Body of pancreas (tissue), 4 donors: ENCODE measurements around the gene KCNK13. TPM values are rescaled to one million over a fixed set of nuclear protein-coding genes. Genes with fewer than 3 reads are reported as not detected.
"Not testable (repeated sequence)": the region's sequence is repeated elsewhere in the genome, so short reads cannot be mapped to it uniquely, and the experiment has no call there.

Experiments
- ATAC-seq: fragments of 150-250 bp; one replicate; pipeline ENCODE4 v1.9.1; 2016
- DNase-seq, 4 donors: peaks; one replicate each; pipeline ENCODE4 v3.0.0-alpha.2; 2019
- H3K27ac ChIP-seq, 4 donors: fragments of 200-600 bp; sonication (generic); 1 replicate in 3 of 4; 2 replicates in 1 of 4; pipeline versions ENCODE4 v1.5.1 to v1.6.1; 2016 to 2019; ENCODE audit warnings: mild to moderate bottlenecking in 1 of 4, mixed read lengths in 1 of 4, moderate library complexity in 1 of 4
- H3K27me3 ChIP-seq, 2 donors: fragments of 200-600 bp; sonication (generic); one replicate each; pipeline ENCODE4 v1.6.0; 2016; ENCODE audit warnings: mild to moderate bottlenecking in 1 of 2
- H3K36me3 ChIP-seq, 2 donors: fragments of 200-600 bp; sonication (generic); replicated peaks in 1 of 2; 2 replicates each; pipeline ENCODE4 v1.5.1; 2016; ENCODE audit warnings: low read depth in 2 of 2; ENCODE audit not compliant: insufficient read depth in 1 of 2
- H3K4me1 ChIP-seq: fragments of 200-600 bp; sonication (generic); one replicate; pipeline ENCODE4 v1.6.0; 2016
- H3K4me3 ChIP-seq, 2 donors: fragments of 200-600 bp; sonication (generic); 1 replicate in 1 of 2; 2 replicates in 1 of 2; pipeline ENCODE4 v1.5.1; 2016 to 2019
- H3K9me3 ChIP-seq, 3 donors: fragments of 200-600 bp; sonication (generic); 1 replicate in 2 of 3; 2 replicates in 1 of 3; pipeline ENCODE4 v1.5.1; 2016
- POLR2A ChIP-seq, 3 donors: fragments of 450-650 bp; IDR thresholded peaks; one replicate each; pipeline ENCODE4 v1.6.1; 2016; ENCODE audit warnings: antibody characterized with exemption in 3 of 3, mild to moderate bottlenecking in 2 of 3
- WGBS, 2 donors: methylation state at CpG; one replicate each; pipeline ENCODE4 v1.1.5; 2017; 5-methylcytosine and 5-hydroxymethylcytosine counted together
- intact Hi-C: fragments of 100-400 bp; cut with DNase I; formaldehyde crosslinking; loops from one replicate; pipeline ENCODE4 v1.15.1; 2023
- total RNA-seq, 2 donors: library from RNA; depleted of rRNA; stranded (reverse); fragments of >200 nt; gene quantifications; one replicate each; pipeline ENCODE4 v1.1.0, GENCODE V29; 2016
- TF ChIP-seq, protein P1 (sequence below), 7 experiments: fragments of 450-650 bp in 4 of 7; fragments of 200-600 bp in 3 of 7; sonication (generic) in 3 of 7; IDR thresholded peaks; one replicate each; pipeline ENCODE4 v1.5.1; 2016 to 2019; ENCODE audit warnings: antibody characterized with exemption in 7 of 7

Gene KCNK13
- total RNA-seq, 2 donors from 2014 or later = 0.26 TPM; not detected in 1

DNA sequence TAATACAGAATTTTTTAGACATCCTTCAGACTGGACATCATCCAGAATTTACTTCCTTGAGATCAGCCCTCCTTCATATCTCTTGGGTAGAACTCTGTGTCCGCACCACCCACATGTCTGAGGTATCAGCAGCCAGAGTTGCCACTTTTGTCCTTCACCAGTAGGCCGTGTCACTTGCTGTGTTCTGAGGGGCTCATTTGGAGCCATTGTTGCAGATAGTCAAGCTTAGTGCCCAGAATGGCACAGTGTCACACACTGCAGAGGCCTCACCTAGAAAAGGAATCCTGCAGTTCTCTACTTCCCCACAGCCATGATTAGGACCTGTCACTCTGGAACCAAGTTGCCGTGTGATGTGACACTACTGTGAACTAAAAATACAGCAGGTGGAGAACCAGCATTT is 36.9 kb upstream of the KCNK13 start:
- 93 to 97% methylated on average over 3 of the region's 3 CpGs for WGBS, 2 donors
- intact Hi-C loops = no loop called here
- TF ChIP-seq POLR2A (IDR thresholded peaks at IDR 0.05) = no peak
- TF ChIP-seq, protein P1, sequence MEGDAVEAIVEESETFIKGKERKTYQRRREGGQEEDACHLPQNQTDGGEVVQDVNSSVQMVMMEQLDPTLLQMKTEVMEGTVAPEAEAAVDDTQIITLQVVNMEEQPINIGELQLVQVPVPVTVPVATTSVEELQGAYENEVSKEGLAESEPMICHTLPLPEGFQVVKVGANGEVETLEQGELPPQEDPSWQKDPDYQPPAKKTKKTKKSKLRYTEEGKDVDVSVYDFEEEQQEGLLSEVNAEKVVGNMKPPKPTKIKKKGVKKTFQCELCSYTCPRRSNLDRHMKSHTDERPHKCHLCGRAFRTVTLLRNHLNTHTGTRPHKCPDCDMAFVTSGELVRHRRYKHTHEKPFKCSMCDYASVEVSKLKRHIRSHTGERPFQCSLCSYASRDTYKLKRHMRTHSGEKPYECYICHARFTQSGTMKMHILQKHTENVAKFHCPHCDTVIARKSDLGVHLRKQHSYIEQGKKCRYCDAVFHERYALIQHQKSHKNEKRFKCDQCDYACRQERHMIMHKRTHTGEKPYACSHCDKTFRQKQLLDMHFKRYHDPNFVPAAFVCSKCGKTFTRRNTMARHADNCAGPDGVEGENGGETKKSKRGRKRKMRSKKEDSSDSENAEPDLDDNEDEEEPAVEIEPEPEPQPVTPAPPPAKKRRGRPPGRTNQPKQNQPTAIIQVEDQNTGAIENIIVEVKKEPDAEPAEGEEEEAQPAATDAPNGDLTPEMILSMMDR (IDR thresholded peaks at IDR 0.05) = no peak
- H3K4me1 ChIP-seq = no peaks in the 10 kb centered on the region
- H3K4me3 ChIP-seq = no peak overlapping the region
- ATAC-seq = no peak
- H3K36me3 ChIP-seq = peaks cover 0 to 2% of the 10 kb centered on the region in 2 donors
- no peaks in the 10 kb centered on the region for H3K27me3 ChIP-seq
- H3K27ac ChIP-seq = no peak overlapping the region
- DNase-seq = no peak
- no peaks in the 10 kb centered on the region for H3K9me3 ChIP-seq

GRCh38 chr14:90026608-90027007 is 35.2 kb upstream of the KCNK13 start:
- 91 to 92% methylated on average over 4 of the region's 4 CpGs for WGBS, 2 donors
- not testable (repeated sequence) for H3K9me3 ChIP-seq

DNA sequence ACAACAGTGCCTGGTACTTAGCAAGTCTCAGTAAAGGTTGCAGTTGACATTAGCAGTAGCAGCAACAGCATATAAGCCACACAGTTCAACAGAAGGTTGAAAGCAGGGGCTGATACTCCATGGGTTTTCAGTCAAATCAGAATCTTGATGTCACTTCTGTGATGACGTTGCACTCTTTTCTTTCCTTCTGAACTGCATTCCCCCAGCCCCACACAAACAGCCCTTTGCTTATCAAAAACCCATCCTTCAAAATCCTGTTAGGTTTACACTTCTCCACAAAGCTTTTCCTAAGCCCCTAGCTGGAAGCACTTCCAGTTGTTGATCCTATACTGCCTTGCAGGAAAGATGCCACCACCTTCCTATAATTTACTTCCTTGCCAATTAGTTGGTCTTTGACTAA is 34.0 kb upstream of the KCNK13 start:
- Histone ChIP-seq H3K27ac (no peak overlapping the region), H3K36me3 (no peaks in the 10 kb centered on the region), H3K9me3 (no peaks in the 10 kb centered on the region), H3K27me3 (no peaks in the 10 kb centered on the region), H3K4me3 (no peak overlapping the region), H3K4me1 (no peaks in the 10 kb centered on the region)
- DNase-seq (no peak), ATAC-seq (no peak)
- intact Hi-C loops = no loop called here
- WGBS, 2 donors = 47 to 70% methylated on average over 1 of the region's 1 CpG
- TF ChIP-seq POLR2A (IDR thresholded peaks at IDR 0.05) = no peak
- TF ChIP-seq, protein P1 (IDR thresholded peaks at IDR 0.05) = no peak

More at GRCh38 chr14:90026608-90027007, 35.2 kb upstream of the KCNK13 start:
- H3K27me3 ChIP-seq, H3K4me3 ChIP-seq, H3K36me3 ChIP-seq, H3K4me1 ChIP-seq, ATAC-seq, H3K27ac ChIP-seq, intact Hi-C loops, DNase-seq: not testable (repeated sequence)

DNA sequence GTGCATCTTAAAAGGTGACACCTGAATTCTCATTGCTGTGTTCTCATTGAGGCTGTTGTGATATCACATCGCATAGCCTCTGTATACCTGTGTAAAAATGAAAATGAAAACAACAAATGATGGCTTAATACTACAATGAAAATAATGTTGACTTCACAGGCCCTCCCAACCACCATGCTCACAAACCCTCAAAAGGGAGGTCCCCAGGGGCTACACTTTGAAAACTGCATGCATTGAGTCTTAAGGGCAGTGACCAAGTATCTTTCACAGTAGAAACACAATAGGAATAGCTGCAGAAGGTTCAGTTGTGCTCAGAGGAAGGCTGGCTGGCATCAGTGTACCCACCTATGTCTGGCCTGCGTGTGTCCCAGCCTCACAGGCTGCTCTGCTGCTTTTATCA is 27.6 kb upstream of the KCNK13 start:
- no peaks in the 10 kb centered on the region for H3K9me3 ChIP-seq
- ATAC-seq = no peak
- intact Hi-C loops = no loop called here
- peaks cover 0 to 3% of the 10 kb centered on the region in 2 donors for H3K36me3 ChIP-seq
- 100% methylated on average over 2 of the region's 2 CpGs for WGBS, 2 donors
- H3K4me3 ChIP-seq = no peak overlapping the region
- H3K27me3 ChIP-seq = no peaks in the 10 kb centered on the region
- no peak for TF ChIP-seq POLR2A (IDR thresholded peaks at IDR 0.05)
- TF ChIP-seq, protein P1 (IDR thresholded peaks at IDR 0.05) = no peak
- no peak overlapping the region for H3K27ac ChIP-seq
- no peak for DNase-seq
- H3K4me1 ChIP-seq = no peaks in the 10 kb centered on the region

DNA sequence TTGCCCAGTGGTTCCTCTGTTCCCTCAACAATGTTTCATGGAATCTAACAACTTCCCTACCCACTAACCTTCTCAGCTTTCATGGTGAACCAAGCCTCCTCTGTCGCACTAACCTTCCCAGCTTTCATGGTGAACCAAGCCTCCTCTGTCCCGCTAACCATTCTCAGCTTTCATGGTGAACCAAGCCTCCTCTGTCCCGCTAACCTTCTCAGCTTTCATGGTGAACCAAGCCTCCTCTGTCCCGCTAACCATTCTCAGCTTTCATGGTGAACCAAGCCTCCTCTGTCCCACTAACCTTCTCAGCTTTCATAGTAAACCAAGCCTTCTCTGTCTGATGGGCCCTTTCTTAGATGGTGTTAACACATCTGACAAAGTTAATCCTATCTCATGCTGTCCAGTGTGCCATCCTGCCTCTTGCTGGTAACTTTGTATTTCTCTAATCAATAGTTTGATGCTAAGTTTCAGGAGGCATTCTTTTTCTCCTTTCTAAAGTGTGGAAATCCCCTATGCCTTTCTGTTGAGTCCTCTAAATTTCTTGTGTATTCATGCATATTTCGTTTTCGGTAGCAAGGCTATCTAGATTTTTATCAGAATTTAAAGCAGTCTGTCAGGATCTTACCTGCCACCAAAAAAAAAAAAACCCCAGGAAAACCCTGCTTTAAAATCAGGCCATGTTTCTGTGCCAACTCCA is 26.8 kb upstream of the KCNK13 start:
- 91% methylated on average over 6 of the region's 6 CpGs for WGBS, 2 donors
- H3K9me3 ChIP-seq = no peaks in the 10 kb centered on the region
- DNase-seq = no peak
- H3K27me3 ChIP-seq = no peaks in the 10 kb centered on the region
- peaks cover 0 to 3% of the 10 kb centered on the region in 2 donors for H3K36me3 ChIP-seq
- H3K4me3 ChIP-seq = no peak overlapping the region
- no peaks in the 10 kb centered on the region for H3K4me1 ChIP-seq
- TF ChIP-seq POLR2A (IDR thresholded peaks at IDR 0.05) = no peak
- TF ChIP-seq, protein P1 (IDR thresholded peaks at IDR 0.05) = no peak
- ATAC-seq = no peak
- no peak overlapping the region for H3K27ac ChIP-seq
- intact Hi-C loops = no loop called here
